CD4-positive, alpha-beta memory T cell (primary cell): ENCODE results near the gene DLGAP1. TPM values are rescaled to one million over a fixed set of nuclear protein-coding genes. Genes with fewer than 3 reads are reported as not detected.

Experiments used
- CTCF ChIA-PET: fragments of 350-600 bp; sonication (Branson Sonifier 250); formaldehyde crosslinking; loops from one replicate; lab custom pipeline; 2021; ENCODE audit warnings: inconsistent platforms; ENCODE audit not compliant: partially characterized antibody; lab: Charles Lee
- POLR2A ChIA-PET: fragments of 350-600 bp; sonication (Branson Sonifier 250); formaldehyde crosslinking; loops from one replicate; lab custom pipeline; 2021; ENCODE audit not compliant: partially characterized antibody; lab: Charles Lee
- DNase-seq, 5 donors: peaks; one replicate each; pipeline versions ENCODE4 v3.0.0 to v3.0.0-alpha.2; 2020 to 2022; ENCODE audit warnings: mixed read lengths in 1 of 5
- H3K27ac ChIP-seq: one replicate; pipeline ENCODE4 v1.7.0; 2013; ENCODE audit warnings: low read depth, low read length
- H3K27me3 ChIP-seq: 2 replicates; pipeline ENCODE4 v1.7.0; 2013; ENCODE audit warnings: mild to moderate bottlenecking, low read length, moderate library complexity; ENCODE audit not compliant: insufficient read depth
- H3K36me3 ChIP-seq: 2 replicates; pipeline ENCODE4 v1.7.0; 2013; ENCODE audit warnings: mild to moderate bottlenecking, low read length, moderate library complexity; ENCODE audit not compliant: insufficient read depth
- H3K4me1 ChIP-seq: 2 replicates; pipeline ENCODE4 v1.7.0; 2013; ENCODE audit warnings: mild to moderate bottlenecking, low read length, moderate library complexity; ENCODE audit not compliant: insufficient read depth
- H3K4me3 ChIP-seq, 2 donors: one replicate each; pipeline ENCODE4 v1.7.0; 2013; ENCODE audit warnings: low read length in 2 of 2, mild to moderate bottlenecking in 1 of 2
- H3K9me3 ChIP-seq, 2 donors: one replicate each; pipeline ENCODE4 v1.7.0; 2013; ENCODE audit warnings: low read length in 2 of 2, control low read depth in 1 of 2; ENCODE audit not compliant: control insufficient read depth in 1 of 2
- H3K27ac Mint-ChIP-seq, 7 donors: one replicate each; pipeline ENCODE4 v1.8.0; 2020 to 2021; ENCODE audit warnings: mixed read lengths in 7 of 7, mild to moderate bottlenecking in 6 of 7, inconsistent platforms in 3 of 7, moderate library complexity in 3 of 7
- H3K27me3 Mint-ChIP-seq, 2 donors: one replicate each; pipeline ENCODE4 v1.8.0; 2020 to 2021; ENCODE audit warnings: mixed read lengths in 2 of 2
- H3K36me3 Mint-ChIP-seq, 2 donors: one replicate each; pipeline ENCODE4 v1.8.0; 2020 to 2021; ENCODE audit warnings: mixed read lengths in 2 of 2, inconsistent platforms in 1 of 2, mild to moderate bottlenecking in 1 of 2
- H3K4me1 Mint-ChIP-seq, 4 donors: one replicate each; pipeline ENCODE4 v1.8.0; 2020 to 2021; ENCODE audit warnings: mixed read lengths in 4 of 4, mild to moderate bottlenecking in 1 of 4
- H3K4me3 Mint-ChIP-seq, 8 donors: one replicate each; pipeline ENCODE4 v1.8.0; 2020 to 2021; ENCODE audit warnings: mixed read lengths in 8 of 8, mild to moderate bottlenecking in 7 of 8, moderate library complexity in 6 of 8, inconsistent platforms in 3 of 8
- H3K9me3 Mint-ChIP-seq, 8 donors: one replicate each; pipeline ENCODE4 v1.8.0; 2020 to 2021; ENCODE audit warnings: mixed read lengths in 8 of 8, mild to moderate bottlenecking in 5 of 8, inconsistent platforms in 3 of 8, moderate library complexity in 1 of 8
- intact Hi-C: fragments of 100-400 bp; cut with micrococcal nuclease; formaldehyde crosslinking; loops from one replicate; pipeline ENCODE4 v1.15.1; 2023
- polyA plus RNA-seq, 2 donors: library from polyadenylated mRNA; unstranded; fragments of 300-500 nt; fragmentation: Illumina TruSeq; gene quantifications; one replicate each; pipeline ENCODE4 v1.2.3, GENCODE V29; 2021
- total RNA-seq, 2 experiments: library from RNA; stranded (reverse); gene quantifications; one replicate each; pipeline ENCODE4 v1.2.3, GENCODE V29; 2021

Gene DLGAP1
- total and polyA plus RNA-seq, 4 experiments from 2014 or later = 0.17 to 0.71 (median 0.45) TPM

DNA sequence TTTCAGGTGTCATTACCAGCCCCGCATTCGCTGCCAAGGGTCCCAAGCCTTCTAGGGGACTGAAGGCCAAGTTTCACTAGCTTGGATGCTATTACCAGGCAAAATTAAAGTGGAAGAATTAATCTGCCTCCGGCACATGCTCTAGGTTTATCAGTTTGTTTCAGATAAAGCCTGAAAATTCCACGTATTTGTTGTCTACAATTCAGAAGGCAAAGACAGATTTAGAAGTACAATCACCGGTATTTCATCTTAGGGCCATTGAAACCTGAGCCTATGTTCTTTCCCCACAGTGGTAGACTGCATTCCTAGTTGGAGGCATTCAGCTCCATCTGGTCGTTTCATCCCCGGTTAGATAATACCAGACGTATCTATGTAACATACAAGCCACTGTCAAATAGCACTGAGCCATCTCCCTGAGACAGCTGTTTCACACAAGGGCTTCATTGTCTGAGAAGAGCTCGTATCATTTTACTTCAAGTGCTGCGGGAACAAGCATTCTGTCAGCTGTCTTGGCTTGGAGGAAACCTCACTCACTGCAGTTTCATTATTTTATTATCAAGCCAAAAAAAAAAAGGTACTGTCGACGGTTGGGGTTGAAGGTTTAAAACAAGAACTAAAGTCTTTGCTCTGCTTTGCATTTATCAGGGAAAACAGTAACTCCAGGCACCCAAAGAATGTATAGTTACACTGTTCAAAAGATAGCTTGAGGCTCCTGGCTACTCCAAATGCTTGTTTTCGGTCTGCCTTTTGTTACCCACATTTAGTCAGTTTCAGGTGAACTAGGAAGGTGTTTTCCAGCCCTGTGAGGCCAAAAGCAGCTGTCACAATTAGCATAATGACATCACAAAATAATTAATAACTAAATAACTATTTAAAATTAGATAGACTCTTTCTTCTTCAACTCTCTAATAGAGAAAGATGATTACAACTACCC lies 928.4 kb downstream of the DLGAP1 start:
- no peak overlapping the region for H3K27ac ChIP-seq
- no peak for DNase-seq
- H3K9me3 ChIP-seq = no peaks in the 10 kb centered on the region
- peak overlapping the region; percentile 25 to 86 (median 74) for H3K27ac Mint-ChIP-seq
- H3K4me1 ChIP-seq = peaks cover 16% of the 10 kb centered on the region
- intact Hi-C loops = loop anchor here (5.0 kb wide), 1 partner anchor 79 kb away; no protein-coding TSS in a partner anchor
- no peaks in the 10 kb centered on the region for H3K36me3 Mint-ChIP-seq
- H3K27me3 Mint-ChIP-seq = no peaks in the 10 kb centered on the region
- peak overlapping the region; percentile 72 to 89 (median 82) for H3K4me3 Mint-ChIP-seq
- H3K36me3 ChIP-seq = no peaks in the 10 kb centered on the region
- H3K27me3 ChIP-seq = no peaks in the 10 kb centered on the region
- ChIA-PET POLR2A (interaction anchor here (1.0 to 2.0 kb wide), 8 partner anchors 59 to 265 kb away, joined by 3 to 11 read pairs (median 6); no protein-coding TSS in a partner anchor), CTCF (interaction anchor here (1.2 to 3.4 kb wide), 7 partner anchors 17 to 85 kb away, joined by 3 to 17 read pairs (median 4); no protein-coding TSS in a partner anchor)
- peaks cover 12 to 20% (median 15%) of the 10 kb centered on the region in 4 donors for H3K4me1 Mint-ChIP-seq
- H3K9me3 Mint-ChIP-seq = peaks cover 0 to 22% (median 6%) of the 10 kb centered on the region in 8 donors
- H3K4me3 ChIP-seq = peak overlapping the region in 1 of 2 donors; percentile 47

DNA sequence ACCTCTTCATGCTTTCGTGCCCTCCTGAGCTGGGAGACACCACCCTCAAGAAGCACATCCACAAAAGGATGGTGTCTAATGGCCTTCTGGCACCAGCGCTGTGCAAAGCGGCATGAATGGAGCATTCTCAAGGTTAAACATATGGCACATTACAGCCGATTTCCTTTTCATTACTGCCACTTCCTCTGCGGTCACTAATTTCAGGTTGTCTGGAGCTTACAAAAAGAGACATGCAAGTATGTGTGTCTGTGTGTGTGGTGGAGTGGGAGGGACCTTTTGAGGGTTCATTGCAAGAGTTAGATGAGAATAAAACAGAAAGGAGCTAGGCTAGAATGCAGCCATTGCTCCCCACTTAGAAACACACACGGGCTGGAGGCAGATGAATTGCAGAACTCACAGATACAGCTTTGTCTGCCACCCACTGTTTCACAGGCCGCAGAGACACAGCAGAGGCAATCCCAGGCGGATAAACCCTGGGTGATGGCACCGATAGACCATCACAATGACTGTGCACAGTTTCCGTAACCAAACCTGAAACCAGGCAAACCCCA lies 929.2 kb downstream of the DLGAP1 start:
- no peak overlapping the region for H3K27ac ChIP-seq
- CTCF ChIA-PET = interaction anchor here (1.2 to 3.4 kb wide), 6 partner anchors 18 to 84 kb away, joined by 3 to 17 read pairs (median 5); no protein-coding TSS in a partner anchor
- no peaks in the 10 kb centered on the region for H3K9me3 ChIP-seq
- DNase-seq = peak; percentile 67 to 75 (median 71)
- H3K27me3 ChIP-seq = no peaks in the 10 kb centered on the region
- Mint-ChIP-seq H3K36me3 (no peaks in the 10 kb centered on the region), H3K4me3 (peak overlapping the region; percentile 72 to 89 (median 82)), H3K27me3 (no peaks in the 10 kb centered on the region), H3K9me3 (peaks cover 0 to 22% (median 6%) of the 10 kb centered on the region in 8 donors), H3K4me1 (peaks cover 12 to 20% (median 15%) of the 10 kb centered on the region in 4 donors), H3K27ac (peak overlapping the region; percentile 25 to 86 (median 77))
- H3K4me3 ChIP-seq = peak overlapping the region in 1 of 2 donors; percentile 47
- POLR2A ChIA-PET = interaction anchor here (1.0 to 2.0 kb wide), 7 partner anchors 60 to 265 kb away, joined by 3 to 11 read pairs (median 5); no protein-coding TSS in a partner anchor
- peaks cover 16% of the 10 kb centered on the region for H3K4me1 ChIP-seq
- intact Hi-C loops = loop anchor here (5.0 kb wide), 1 partner anchor 79 kb away; no protein-coding TSS in a partner anchor
- H3K36me3 ChIP-seq = no peaks in the 10 kb centered on the region

DNA sequence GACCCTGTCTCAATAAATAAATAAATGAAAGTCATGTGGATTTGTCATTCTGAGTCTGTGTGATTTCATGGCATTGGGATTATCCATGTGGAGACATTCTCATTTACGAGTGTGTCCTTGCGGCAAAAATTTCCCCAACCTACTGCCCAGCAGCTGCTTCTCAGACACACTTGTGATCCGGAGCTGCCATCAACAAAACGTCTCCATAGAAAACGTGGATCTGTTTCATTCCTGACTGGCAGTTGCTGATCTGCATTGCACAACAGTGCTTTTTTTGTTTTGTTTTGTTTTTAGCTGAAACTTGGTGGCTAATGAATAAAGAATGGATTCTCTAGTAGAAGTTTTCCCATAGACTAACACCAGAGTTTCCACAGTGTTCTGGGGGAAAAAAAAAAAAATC lies 930.4 kb downstream of the DLGAP1 start:
- Mint-ChIP-seq H3K27me3 (no peaks in the 10 kb centered on the region), H3K27ac (no peak overlapping the region), H3K36me3 (no peaks in the 10 kb centered on the region), H3K4me3 (no peak overlapping the region), H3K4me1 (peaks cover 12 to 20% (median 15%) of the 10 kb centered on the region in 4 donors), H3K9me3 (peaks cover 0 to 22% (median 6%) of the 10 kb centered on the region in 8 donors)
- ChIA-PET CTCF (interaction anchor here (3.4 kb wide), 1 partner anchor 70 kb away, joined by 17 read pairs; no protein-coding TSS in a partner anchor), POLR2A (no interaction called here)
- no peak overlapping the region for H3K4me3 ChIP-seq
- intact Hi-C loops = loop anchor here (5.0 kb wide), 1 partner anchor 77 kb away; no protein-coding TSS in a partner anchor
- H3K9me3 ChIP-seq = no peaks in the 10 kb centered on the region
- no peaks in the 10 kb centered on the region for H3K27me3 ChIP-seq
- no peak for DNase-seq
- no peaks in the 10 kb centered on the region for H3K36me3 ChIP-seq
- peaks cover 16% of the 10 kb centered on the region for H3K4me1 ChIP-seq
- no peak overlapping the region for H3K27ac ChIP-seq

DNA sequence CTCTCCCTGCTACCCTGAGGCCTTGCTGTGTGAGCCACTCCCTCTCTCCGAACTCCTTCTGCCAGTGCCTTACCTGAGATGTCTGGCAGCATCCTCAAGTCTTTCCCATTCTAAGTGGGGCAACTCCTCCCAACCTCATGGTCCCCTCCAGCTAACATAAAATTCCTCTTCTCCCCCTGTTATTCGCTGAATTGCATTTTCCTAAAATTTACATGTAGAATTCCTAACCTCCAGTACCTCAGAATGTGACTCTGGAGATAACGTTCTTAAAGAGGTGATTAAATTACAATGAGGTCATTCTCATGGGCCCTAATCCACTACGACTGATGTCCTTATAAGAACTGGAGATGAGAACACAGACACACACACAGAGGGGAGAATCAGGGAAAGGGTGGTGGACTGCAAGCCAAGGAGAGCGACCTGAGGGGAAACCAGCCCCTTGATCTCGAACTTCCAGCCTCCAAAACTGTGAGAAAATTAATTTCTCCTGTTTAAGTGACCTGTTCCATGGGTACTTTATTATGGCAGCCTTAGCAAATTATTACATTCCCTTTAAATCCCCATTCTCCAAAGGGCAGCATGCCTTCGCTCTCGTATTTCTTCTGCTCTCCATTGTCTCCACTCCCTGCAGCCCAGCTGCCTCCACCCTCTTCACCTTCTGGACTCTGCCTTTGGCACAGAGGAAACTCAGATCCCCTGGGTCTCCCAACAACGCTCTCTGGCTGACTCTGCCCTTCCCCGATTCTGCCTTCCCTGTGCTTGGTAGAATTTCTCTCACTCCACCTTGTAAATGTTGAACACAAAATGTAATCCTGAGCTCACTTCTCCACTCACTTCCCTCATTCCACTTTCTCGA lies 934.6 kb downstream of the DLGAP1 start:
- H3K4me1 ChIP-seq = peaks cover under 1% of the 10 kb centered on the region
- ChIA-PET POLR2A (no interaction called here), CTCF (no interaction called here)
- H3K36me3 ChIP-seq = no peaks in the 10 kb centered on the region
- intact Hi-C loops = no loop called here
- Mint-ChIP-seq H3K4me1 (peaks cover 0 to 1% (median 0%) of the 10 kb centered on the region in 4 donors), H3K9me3 (peaks cover 0 to 22% (median 6%) of the 10 kb centered on the region in 8 donors), H3K27me3 (peaks cover 1 to 2% of the 10 kb centered on the region in 2 donors), H3K4me3 (no peak overlapping the region), H3K27ac (peak overlapping the region in 1 of 7 donors; percentile 0), H3K36me3 (no peaks in the 10 kb centered on the region)
- no peak for DNase-seq
- H3K9me3 ChIP-seq = no peaks in the 10 kb centered on the region
- H3K4me3 ChIP-seq = no peak overlapping the region
- no peaks in the 10 kb centered on the region for H3K27me3 ChIP-seq
- no peak overlapping the region for H3K27ac ChIP-seq

DNA sequence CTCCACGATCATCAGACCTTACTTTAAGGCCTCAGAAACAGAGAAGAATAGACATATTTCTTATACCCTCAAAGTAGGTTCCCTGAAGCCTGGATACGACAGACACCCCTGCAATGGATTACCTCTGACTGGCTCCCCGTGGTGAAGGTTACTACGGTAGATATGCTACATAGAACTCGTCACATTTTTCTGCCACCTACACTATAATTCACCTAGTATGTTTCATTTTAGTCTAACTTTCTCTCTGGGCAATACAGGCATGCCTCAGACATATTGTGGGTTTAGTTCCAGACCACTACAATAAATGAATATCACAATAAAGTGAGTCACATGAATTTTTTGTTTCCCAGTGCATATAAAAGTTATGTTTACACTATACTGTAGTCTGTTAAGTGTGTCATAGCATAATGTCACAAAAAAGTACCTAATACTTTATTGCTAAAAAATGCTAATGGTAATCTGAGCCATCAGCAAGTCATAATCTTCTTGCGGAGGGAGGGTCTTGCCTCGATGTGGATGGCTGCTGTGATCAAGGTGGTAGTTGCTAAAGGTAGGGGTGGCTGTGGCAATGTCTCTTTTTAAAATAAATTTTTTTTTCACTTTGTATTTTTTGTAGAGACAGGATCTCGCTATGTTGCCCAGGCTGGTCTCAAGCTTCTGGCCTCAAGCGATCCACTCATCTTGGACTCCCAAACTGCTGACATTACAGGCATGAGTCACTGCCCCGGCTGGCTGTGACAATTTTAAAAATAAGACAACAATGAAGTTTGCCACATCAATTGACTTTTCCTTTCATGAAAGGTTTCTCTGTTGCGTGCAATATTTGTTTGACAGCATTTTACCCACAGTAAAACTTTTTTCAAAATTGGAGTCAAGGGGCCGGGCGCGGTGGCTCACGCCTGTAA lies 940.5 kb downstream of the DLGAP1 start:
- Histone ChIP-seq H3K27me3 (no peaks in the 10 kb centered on the region), H3K27ac (no peak overlapping the region), H3K4me1 (no peaks in the 10 kb centered on the region), H3K9me3 (no peaks in the 10 kb centered on the region), H3K36me3 (no peaks in the 10 kb centered on the region), H3K4me3 (no peak overlapping the region)
- ChIA-PET POLR2A (no interaction called here), CTCF (no interaction called here)
- no peaks in the 10 kb centered on the region for H3K36me3 Mint-ChIP-seq
- no peak overlapping the region for H3K4me3 Mint-ChIP-seq
- peaks cover 1 to 15% (median 12%) of the 10 kb centered on the region in 4 donors for H3K4me1 Mint-ChIP-seq
- no peak overlapping the region for H3K27ac Mint-ChIP-seq
- intact Hi-C loops = no loop called here
- DNase-seq = no peak
- peaks cover 1 to 2% of the 10 kb centered on the region in 2 donors for H3K27me3 Mint-ChIP-seq
- no peaks in the 10 kb centered on the region for H3K9me3 Mint-ChIP-seq

DNA sequence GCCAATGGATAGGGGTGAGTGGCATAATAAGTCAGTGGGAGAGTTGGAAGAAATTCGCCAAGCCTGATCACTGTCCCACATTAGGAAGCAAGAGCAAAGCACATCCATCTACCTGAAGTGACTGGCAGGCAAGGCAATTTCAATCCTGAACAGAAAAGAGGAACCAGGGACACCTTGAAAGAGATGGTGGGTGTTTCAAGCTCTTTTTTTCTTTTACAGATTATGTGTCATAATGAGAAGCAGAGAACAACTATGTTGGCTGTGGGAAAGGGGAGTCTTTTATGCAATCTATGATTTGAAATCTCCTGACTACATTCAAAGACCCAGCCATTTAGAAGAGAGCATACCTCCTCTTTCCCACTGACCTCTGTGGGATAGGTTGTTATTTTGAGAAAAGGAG lies 941.6 kb downstream of the DLGAP1 start:
- intact Hi-C loops = no loop called here
- Histone ChIP-seq H3K4me1 (no peaks in the 10 kb centered on the region), H3K36me3 (no peaks in the 10 kb centered on the region), H3K4me3 (no peak overlapping the region), H3K27me3 (no peaks in the 10 kb centered on the region), H3K27ac (no peak overlapping the region), H3K9me3 (no peaks in the 10 kb centered on the region)
- H3K4me3 Mint-ChIP-seq = no peak overlapping the region
- H3K27me3 Mint-ChIP-seq = peaks cover 0 to 2% of the 10 kb centered on the region in 2 donors
- H3K4me1 Mint-ChIP-seq = peaks cover 1 to 15% (median 12%) of the 10 kb centered on the region in 4 donors
- no peak for DNase-seq
- no peaks in the 10 kb centered on the region for H3K9me3 Mint-ChIP-seq
- POLR2A ChIA-PET = no interaction called here
- CTCF ChIA-PET = no interaction called here
- H3K36me3 Mint-ChIP-seq = no peaks in the 10 kb centered on the region
- H3K27ac Mint-ChIP-seq = peak overlapping the region in 1 of 7 donors; percentile 8
